Measurements from ENCODE around the gene RRAS2. TPM values are rescaled to one million over a fixed set of nuclear protein-coding genes. Genes with fewer than 3 reads are reported as not detected.

Gene RRAS2
- total and polyA plus RNA-seq, 3 donors from 2014 or later = 37.3 to 62.6 (median 57.4) TPM

- TF ChIP-seq CTCF (IDR thresholded peaks at IDR 0.05) = no peak
- no peak for TF ChIP-seq POLR2A (IDR thresholded peaks at IDR 0.05)
- intact Hi-C loops (cut with DNase I; ENCODE audit: low total_unique reads) = no loop called here
- no peaks in the 10 kb centered on the region for H3K27me3 ChIP-seq
- no peak overlapping the region for H3K27ac ChIP-seq
- no peak overlapping the region for H3K4me3 ChIP-seq
- 84% methylated on average over 2 of the region's 2 CpGs for WGBS, 2 donors
- no peaks in the 10 kb centered on the region for H3K9me3 ChIP-seq
- no peaks in the 10 kb centered on the region for H3K36me3 ChIP-seq (ENCODE audit: low read depth, missing control alignments)
- DNase-seq = no peak
- H3K4me1 ChIP-seq = no peaks in the 10 kb centered on the region
Observed at GRCh38 chr11:14336507-14337503, 22.2 kb downstream of the RRAS2 start.

GRCh38 chr11:14335712-14336111, 23.3 kb downstream of the RRAS2 start:
- 60 to 70% methylated on average over 1 of the region's 1 CpG for WGBS, 2 donors
- TF ChIP-seq CTCF (IDR thresholded peaks at IDR 0.05) (no peak), POLR2A (IDR thresholded peaks at IDR 0.05) (no peak)
- no peaks in the 10 kb centered on the region for H3K27me3 ChIP-seq
- no peak overlapping the region for H3K27ac ChIP-seq
- intact Hi-C loops (cut with DNase I; ENCODE audit: low total_unique reads) = no loop called here
- no peaks in the 10 kb centered on the region for H3K9me3 ChIP-seq
- no peaks in the 10 kb centered on the region for H3K4me1 ChIP-seq
- no peak overlapping the region for H3K4me3 ChIP-seq
- DNase-seq = no peak
- H3K36me3 ChIP-seq (ENCODE audit: low read depth, missing control alignments) = no peaks in the 10 kb centered on the region

GRCh38 chr11:14334893-14335292, 24.1 kb downstream of the RRAS2 start:
- H3K9me3 ChIP-seq = no peaks in the 10 kb centered on the region
- intact Hi-C loops (cut with DNase I; ENCODE audit: low total_unique reads) = no loop called here
- H3K27ac ChIP-seq = no peak overlapping the region
- no peaks in the 10 kb centered on the region for H3K4me1 ChIP-seq
- no peak for TF ChIP-seq CTCF (IDR thresholded peaks at IDR 0.05)
- no peak for TF ChIP-seq POLR2A (IDR thresholded peaks at IDR 0.05)
- WGBS, 2 donors = 75 to 86% methylated on average over 2 of the region's 2 CpGs
- no peak overlapping the region for H3K4me3 ChIP-seq
- H3K27me3 ChIP-seq = no peaks in the 10 kb centered on the region
- no peak for DNase-seq
- H3K36me3 ChIP-seq (ENCODE audit: low read depth, missing control alignments) = no peaks in the 10 kb centered on the region

GRCh38 chr11:14334192-14334591, 24.8 kb downstream of the RRAS2 start:
- Histone ChIP-seq H3K4me3 (no peak overlapping the region), H3K36me3 (ENCODE audit: low read depth, missing control alignments) (no peaks in the 10 kb centered on the region), H3K27ac (no peak overlapping the region), H3K4me1 (no peaks in the 10 kb centered on the region), H3K27me3 (no peaks in the 10 kb centered on the region), H3K9me3 (no peaks in the 10 kb centered on the region)
- no peak for DNase-seq
- 84 to 88% methylated on average over 1 of the region's 1 CpG for WGBS, 2 donors
- TF ChIP-seq POLR2A (IDR thresholded peaks at IDR 0.05) (no peak), CTCF (IDR thresholded peaks at IDR 0.05) (no peak)
- intact Hi-C loops (cut with DNase I; ENCODE audit: low total_unique reads) = no loop called here
